GM18508 (cell line): ENCODE data around the gene WDR82.

Source experiments
- ATAC-seq: cut with Tn5 transposase; IDR thresholded peaks from one replicate; pipeline ENCODE4 v1.9.1; 2021; ENCODE audit warnings: moderate number of reproducible peaks; ENCODE audit not compliant: insufficient read depth, unreplicated experiment

Gene WDR82, protein sequence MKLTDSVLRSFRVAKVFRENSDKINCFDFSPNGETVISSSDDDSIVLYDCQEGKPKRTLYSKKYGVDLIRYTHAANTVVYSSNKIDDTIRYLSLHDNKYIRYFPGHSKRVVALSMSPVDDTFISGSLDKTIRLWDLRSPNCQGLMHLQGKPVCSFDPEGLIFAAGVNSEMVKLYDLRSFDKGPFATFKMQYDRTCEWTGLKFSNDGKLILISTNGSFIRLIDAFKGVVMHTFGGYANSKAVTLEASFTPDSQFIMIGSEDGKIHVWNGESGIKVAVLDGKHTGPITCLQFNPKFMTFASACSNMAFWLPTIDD

DNA sequence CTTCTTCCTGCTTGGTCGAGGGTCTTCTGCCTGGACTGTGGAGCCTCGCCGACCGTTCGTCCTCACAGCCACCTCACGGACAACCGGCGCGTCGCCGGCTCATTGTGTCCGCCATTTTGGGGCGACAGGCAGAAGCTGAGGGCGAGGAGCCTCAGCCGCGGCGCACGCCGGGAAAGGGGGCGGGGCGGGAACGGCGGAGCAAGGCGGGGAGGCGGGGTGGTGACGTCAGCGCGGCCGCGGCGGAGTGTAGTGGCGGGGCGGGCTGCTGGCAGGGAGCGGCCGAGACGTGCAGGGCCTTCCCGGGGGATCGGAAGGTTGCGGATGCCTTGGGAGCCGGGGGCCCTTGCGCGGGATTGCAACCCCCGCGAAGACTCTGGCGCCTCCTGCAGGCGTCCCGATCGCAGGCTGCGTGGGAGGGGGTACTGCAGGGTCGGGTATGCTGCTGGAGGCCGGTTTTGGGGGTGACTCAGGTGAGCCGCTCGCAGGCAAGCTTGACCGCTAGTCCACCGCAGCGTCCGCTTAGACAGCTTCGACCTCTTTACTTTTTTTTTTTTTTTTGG is at the start of gene WDR82:
Gene WDR82, minus strand, starts transcription at position 140 of the 560 bp plus-strand sequence. CDS start 288 bp downstream, outside the sequence.
- ATAC-seq, result no peak

DNA sequence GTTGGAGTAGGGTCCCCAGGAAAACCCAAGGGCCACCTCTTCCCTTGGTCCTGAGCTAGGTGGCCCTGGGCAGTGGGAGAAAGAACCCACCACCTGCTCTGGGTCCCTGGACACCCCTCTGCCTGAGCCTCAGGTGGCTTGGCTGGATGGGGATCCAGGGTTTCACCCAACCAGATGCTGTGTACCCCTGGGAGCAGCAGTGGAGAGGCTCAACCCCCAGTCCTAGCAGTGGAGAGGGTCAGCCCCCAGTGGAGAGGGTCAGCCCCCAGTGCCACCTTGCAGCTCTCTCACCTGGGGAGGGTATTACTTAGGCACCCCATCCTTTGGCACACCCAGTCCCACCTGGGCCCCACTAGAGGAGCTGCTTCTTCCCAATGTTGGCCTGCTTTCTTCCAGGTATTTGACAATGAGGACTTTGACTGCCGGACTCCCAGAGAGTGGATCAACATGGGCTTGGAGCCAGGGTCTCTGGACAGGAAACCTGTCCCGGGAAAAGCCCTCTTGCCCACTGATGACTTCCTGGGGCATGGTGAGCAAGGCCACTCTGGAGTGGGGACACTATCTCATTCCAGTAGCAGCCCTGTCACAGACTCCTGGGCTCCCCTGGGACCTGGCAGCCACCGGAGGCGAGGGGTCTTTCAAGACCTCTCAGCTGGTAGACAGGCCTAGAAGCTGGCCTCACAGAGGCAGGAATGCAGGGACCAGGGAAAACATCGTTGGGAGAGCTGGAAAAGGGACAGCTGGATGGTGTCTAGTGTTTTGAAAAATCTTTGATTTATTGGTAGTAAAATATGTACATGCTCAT is 49.2 kb upstream of the WDR82 start:
- ATAC-seq, result no peak

DNA sequence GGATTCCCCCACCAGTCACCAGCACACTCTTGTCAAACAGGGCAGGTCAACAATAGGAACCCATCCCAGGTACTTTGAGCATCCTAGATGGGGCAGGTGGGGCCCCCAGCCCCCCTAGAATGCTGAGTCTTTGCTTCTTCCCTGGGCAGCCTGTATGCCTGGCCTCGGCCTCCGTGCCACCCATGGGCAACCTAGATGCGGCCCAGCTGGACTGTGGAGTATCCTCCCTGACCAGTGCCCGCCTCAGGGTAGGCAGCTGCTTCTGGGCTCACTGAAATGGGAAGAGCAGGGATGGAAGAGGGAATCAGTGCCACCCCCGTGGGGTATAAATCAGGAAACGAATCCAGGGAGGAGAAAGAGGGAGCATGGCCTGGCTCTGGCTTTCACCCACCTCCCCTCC is 48.5 kb upstream of the WDR82 start:
- ATAC-seq, result no peak

DNA sequence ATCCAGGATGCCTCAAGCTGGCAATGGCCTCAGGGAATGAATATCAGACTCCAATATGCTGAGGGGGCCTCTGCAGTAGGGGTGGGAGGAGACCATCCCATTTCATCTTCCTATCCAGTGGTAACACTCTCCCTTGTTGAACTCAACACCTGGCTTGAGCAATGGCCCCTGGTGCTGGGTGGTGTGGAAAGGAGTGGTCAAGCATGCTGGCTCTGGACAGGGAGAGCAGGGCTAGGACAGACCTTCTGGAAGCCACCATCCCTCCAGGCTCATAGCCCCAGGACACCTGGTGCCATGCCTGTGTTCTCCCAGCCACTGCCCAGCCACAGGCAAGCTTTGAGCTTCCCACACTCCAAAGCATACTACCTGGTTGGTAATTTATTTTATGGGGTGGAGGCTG is 47.2 kb upstream of the WDR82 start:
- no peak for ATAC-seq

DNA sequence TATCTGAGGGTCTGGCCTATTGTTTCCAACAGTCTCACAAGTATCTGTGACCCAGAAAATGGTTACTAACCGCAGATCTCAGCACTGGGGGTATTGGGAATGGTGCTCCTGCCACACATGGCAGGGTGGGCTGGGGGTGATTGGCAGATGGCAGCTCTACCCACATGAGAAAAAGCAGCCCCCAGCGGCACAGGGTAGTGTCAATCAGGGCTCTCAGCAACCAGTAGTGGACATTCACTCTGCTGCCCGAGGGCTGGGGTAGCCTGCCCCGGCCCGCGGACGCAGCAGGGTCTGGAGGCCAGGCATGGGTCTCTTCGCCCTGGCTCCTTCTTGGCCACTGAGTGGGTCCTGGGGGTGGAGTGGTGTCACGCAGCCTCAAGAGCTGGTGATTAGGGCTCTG is 46.2 kb upstream of the WDR82 start:
- ATAC-seq, result no peak

DNA sequence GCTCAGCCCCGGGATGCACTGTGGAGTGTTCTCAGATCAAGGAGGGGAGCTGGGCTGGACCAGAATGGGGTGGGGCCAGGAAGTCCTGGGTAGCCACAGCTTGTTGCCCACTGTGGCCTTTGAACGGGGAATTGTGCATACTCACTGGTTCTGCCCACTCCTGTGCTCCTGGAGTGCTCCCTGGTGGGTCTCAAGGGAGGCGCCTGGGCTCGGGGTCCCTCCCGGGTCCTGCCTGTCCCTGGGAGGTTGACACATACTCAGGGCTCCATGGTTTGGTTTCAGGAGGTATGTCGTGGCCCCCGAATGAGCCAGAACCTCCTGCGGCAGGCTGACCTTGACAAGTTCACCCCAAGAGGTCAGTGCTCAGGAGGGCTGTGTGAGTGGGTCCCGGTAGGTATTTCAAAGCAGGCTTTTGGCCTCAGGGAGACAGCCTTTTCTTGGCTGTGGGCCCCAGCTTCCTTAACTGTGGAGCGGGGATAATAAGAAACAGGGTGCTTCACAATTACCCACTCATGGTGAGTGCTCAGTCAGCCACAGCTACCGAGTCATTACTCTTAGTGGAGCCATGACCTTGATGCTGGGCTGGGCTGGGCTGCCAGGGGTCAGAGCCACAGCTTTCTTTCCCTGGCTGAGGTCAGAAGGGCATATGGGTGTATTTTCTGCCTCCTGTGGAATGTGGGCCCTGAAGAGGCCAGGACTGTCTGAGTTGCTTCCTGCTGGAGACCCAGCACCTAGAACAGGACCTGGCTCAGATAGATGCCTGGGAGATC is 45.3 kb upstream of the WDR82 start:
- ATAC-seq, result no peak

DNA sequence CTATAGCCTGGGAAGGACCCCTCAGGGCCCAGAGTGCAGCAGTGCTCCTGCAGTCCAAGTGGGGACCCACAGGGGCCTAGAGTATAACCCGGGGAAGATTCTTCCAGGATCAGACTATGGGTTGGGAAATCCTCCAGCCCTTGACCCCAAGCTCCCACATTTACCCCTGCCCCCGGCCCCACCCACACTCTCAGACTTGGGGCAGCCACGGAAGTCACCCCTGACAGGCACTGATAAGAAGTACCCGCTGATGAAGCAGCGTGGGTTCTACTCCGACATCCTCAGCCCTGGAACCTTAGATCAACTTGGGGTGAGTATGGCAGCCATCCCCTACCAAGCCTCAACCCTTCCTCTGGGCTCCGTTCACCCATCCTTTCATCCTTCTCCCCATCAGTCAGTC is 44.0 kb upstream of the WDR82 start:
- no peak for ATAC-seq

DNA sequence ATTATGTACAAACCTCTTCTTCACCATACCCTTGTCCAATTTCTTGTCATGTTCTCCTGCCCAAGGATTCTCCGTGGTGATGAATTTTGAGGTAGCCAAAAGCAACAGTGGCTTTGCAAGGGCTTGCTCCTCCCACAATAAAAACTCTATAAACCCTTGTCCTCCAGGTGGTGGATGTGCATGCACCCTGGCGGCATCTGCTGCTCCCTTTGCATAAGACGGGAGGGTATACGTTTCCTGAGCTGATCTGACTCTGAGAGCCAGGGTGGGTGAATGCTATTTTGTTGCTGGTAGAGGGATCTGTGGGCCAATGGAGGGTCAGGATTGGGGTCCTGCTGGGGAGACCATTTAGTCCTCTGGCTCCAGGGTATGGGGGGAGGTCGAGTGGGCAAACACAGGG is 43.0 kb upstream of the WDR82 start:
- no peak for ATAC-seq

DNA sequence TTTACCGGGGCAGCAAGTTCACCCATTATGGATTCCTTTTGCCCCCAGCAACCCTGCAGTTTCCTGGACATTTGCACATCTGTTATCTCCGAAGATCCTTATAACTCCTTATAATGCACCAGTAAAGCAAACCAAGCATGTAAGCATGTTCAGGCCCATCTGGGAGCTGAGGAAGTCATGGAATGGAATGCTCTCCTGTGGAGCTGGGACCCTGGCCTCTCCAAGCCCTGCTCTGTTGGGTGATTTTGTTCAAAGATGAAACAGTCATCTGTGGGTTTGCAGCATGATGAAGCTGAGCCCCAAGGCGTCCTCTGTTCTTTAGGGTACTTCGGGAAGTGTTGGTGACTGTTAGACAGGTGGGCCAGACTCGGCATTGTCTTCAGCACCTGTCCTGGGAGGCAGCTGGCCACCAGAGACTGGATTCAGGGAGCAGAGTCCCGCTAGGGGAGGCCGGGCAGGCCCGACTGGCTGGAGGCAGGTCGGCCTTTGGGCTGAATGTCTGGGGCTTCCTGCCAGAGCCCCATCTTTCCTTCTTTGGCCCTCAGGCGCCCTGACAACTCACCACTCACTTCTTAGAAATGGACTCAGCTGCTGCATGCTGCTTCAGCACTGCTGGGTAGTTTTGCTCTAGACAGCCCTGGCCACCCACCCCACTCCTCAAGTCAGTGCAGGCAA is 41.6 kb upstream of the WDR82 start:
- no peak for ATAC-seq

DNA sequence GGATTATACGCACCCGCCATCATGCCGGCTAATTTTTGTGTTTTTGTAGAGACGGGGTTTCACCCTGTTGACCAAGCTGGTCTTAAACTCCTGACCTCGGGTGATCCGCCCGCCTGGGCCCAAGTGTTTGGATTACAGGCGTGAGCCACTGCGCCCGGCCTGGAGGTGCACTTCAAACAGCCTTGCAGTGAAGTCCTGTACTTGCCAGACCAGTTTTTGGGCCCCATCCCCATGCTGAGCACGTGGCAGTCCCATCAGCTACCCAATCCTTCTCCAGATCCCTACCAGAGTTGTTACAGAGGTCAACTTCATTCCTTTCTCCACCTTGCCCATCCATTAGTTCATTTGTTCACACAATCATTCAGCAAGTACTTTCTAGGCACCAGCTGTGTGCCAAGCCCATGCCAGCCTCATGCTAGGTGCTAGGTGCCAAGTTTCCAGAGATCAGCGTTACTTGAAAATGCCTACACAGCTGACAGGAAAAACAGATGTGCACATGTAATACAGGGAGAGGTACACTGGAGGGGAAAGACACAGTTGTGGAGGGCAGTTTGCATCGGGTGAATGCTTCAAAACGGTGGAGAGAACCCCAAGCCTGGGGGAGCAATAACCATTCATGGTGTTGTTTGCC is 39.9 kb upstream of the WDR82 start:
- no peak for ATAC-seq

DNA sequence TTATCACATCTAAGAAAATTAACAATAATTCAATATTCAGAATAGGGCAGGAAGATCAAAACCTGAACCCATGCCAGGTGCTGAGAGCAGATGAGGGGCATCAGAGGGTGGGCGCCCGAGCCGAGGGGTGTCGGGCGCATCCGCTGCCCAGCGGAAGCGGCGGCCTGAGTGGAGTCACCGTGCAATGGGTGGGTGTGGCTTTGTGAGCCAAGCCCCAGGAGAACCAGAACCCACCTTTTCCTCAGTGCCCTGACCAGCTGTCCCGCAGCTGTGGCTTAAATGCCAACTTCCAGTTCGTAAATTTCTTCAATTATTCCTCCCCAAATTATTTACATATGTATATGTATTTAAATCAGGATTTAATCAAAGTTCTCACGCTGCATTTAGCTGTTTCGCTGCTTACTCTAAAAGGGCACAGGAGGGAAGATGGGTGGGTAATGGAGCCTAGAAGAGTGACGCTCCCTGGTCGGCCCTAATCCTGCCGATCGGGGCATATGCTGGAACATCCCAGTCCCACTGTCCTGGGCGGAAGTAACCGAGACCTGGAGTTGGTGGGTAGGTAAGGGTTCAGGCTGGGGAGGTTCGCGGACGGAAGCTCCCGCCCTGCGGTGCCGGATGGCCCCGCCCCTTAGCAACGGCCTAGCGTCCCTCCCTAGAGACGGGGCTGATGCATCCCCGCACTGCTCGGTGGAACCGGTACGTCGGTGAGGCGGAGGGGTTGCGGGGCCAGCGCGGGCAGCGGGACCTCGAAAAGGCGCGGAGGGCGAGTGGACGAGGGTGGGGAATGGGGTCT is 39.0 kb upstream of the WDR82 start:
- no peak for ATAC-seq

DNA sequence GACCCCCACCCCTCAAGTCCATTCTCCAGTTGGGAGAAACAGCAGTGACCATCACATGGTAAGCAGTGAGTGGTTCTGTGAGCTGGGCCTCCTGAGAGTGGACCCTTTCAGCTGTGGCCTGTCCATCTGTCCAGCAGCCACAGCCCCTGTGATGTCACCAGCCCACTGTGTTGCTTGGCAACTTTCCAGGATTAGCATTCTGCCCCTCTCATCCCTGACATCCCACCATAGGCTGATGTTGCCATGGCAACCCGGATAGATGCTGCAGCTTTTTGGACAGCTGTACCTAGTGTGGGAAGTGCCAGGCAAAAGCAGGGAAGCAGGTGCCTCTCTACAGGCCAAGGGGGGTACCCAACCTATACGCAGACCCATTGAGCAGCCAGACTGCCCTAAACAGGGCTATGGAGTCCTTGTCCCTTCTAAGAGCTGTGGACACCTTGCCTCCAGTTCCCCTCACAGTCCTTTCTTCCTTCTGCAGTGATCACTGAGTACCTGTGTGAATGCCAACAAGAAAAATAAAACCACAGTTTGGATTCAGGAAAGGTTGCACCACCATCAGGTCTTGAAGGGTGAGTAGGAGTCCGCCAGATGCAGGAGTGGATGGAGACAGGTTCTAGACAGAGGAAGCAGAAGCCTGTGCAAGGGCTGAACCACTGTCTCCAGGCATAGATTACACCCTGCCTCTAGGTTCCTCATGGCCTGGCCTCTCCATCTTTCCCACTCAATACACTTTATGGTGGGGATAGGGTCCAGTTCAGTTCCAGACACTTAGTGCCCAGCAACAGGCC is 37.7 kb upstream of the WDR82 start, which contains the start of gene DNAH1:
Gene DNAH1, plus strand, starts transcription at position 343 of the 788 bp plus-strand sequence. CDS start 6,124 bp downstream, outside the sequence.
- ATAC-seq, result no peak

DNA sequence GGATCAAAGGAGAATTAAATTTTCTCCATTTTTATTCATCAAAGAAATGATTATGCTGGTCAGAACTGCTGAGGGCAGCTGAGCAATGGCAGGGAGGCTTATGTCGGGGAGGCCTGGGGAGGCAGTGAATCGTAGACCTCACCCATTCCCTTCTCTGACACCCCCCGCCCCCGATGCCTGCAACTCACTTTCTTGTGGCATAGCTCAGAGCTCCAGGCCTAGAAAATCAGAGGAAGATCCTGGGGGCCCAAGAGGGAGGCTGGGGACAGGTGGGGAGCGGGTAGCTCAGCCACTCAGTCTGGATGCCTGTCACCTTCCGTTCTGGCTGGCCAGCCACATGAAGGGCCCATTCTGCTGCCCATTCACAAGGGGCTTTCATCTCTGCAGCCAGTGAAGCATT is 36.6 kb upstream of the WDR82 start:
- ATAC-seq, result no peak

DNA sequence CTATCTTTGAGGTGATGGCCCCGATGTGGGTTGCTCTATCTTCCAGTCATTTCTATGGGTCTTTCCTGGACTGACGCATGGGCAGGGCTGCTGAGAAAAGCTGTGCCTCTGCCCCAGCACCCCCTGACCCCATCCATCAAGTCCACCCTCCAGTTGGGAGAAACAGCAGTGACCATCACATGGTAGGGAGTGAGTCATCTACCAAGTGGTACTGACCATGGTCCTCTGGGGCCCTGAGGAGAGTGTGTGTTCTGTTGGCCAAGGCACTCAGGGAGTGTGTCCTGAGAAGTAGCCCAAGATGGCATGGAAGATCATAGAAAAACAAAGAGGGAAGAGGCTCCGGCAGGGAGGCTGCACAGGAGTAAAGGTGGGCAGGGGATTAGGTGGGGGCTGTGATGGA is 36.0 kb upstream of the WDR82 start:
- ATAC-seq, result no peak

DNA sequence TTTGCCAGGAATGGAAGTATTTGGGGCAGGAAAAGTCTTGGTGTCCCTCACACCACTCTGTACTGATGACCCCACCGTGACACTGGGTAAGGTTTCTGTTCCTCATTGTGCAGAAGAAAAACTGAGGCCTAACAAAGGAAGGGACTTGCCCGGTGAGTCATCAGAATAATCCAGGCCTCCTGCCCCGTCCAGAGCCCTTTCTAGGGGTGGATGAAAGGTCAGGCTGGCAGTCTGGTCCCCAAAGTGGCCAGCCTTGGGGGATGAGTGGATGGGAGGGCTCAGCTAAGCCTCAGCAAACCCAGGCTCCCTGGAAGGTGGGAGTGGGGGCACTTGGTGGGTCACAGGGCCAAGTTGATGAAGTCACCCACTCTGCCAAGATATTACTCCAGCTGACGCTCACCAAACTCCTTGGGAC is 35.3 kb upstream of the WDR82 start:
- peak; percentile 85 for ATAC-seq

DNA sequence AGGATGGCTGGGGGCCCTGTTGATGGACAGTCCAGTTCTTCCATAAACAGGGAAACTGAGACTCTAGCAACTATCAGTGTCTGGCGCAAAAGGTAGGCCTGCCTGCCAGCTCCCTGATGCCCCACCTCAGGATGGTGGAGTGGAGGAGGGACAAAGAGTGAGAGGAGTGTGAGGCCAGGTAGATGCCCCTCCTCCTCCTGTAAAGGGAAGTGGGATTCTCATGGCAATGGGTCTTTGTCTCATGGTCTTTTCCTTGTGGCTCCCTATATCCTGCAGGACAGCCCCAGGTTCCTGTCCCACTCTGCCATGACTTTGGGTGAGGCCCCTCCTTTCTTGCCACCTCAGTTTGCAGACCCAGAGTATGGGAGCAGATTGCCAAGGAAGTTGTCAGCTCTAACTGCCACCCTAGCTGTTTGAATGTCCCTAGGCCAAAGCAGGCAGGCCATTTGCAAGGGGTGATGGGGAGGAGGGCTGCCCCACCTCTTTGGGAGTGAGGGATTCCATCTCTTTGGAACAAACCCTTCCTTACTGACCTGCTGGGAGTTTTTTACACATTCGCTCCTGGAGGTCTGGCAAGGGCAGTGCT is 34.8 kb upstream of the WDR82 start:
- ATAC-seq, result no peak

DNA sequence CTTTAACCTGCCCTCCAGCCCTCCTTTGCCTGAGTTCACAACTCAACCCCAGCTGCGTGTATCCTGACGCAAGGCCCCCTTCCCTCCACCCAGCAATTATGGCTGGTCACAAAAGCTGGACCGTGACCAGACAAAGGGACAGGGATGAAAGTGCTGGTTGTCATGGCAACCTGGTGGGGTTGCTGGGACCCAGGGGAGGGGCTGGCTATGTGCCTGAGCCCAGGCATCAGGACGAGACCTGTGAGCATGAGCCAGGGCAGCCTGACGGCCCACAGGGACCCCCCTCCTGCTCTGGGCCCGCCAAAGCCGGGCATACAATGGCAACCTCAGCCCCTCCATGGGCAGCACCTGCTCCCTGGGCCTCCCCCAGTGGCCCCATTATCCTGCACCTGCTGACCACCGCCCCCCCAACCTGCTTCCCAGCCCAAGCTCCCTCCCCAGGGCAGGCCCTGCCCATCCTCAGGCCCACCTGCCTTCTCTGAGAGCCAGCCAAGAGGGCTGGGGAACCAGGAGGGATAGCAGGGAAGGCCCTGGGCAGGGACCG is 33.2 kb upstream of the WDR82 start:
- no peak for ATAC-seq
